HS-27A (cell line): ENCODE data around the gene GJB6.
"Not testable (repeated sequence)": the region's sequence is repeated elsewhere in the genome, so short reads cannot be mapped to it uniquely, and the experiment has no call there.

Experiments
- DNase-seq: peaks from one replicate; pipeline ENCODE4 v3.0.0-alpha.2; 2012; ENCODE audit warnings: low read depth, missing footprints

Gene GJB6

GRCh38 chr13:20231839-20232555, at the start of gene GJB6:
TSS of gene GJB6 (minus strand) at chr13:20232319. CDS start at chr13:20223480, 8,839 bp downstream.
- no peak for DNase-seq

GRCh38 chr13:20276901-20277300, 44.8 kb upstream of the GJB6 start:
- not testable (repeated sequence) for DNase-seq

GRCh38 chr13:20274466-20274865, 42.3 kb upstream of the GJB6 start:
- no peak for DNase-seq

GRCh38 chr13:20272588-20273171, 40.6 kb upstream of the GJB6 start:
- DNase-seq, result no peak

GRCh38 chr13:20272104-20272503, 40.0 kb upstream of the GJB6 start:
- DNase-seq, result no peak

- DNase-seq, result no peak
Measured at GRCh38 chr13:20271441-20271840, 39.3 kb upstream of the GJB6 start.

DNA sequence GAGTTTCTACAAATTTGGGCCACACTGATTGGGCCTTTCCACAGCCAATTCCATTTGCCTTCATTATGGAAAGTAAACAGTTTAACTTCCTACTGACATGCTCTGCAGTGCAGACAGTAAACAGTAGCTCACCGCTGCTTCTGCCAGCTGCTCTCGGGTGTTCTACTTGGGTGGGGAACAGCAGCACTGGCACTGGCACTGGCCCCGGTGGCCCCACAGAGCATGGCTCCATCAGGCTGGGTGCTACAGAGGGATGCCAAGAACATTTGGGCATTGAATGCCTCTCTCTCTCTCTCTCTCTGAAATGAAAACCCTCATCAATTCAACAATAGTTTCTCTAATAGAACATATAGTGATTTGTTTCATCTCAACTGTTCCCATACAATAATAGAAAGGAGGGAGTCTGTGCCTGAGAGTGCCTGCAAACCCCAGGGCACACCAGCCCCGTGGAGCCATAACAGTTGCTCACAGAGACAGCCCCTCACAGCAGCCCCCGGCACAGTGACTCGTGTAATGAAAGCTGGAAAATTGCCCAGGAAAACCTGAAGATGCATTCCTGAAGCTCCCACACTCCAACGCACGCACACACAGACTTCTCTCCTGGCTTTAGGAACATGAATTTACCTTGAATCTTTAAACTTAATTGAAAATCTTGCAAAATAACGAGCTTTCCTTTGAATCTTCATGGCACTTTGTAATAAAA, 38.2 kb upstream of the GJB6 start:
- no peak for DNase-seq

- no peak for DNase-seq
Measured at GRCh38 chr13:20264271-20265018, 32.3 kb upstream of the GJB6 start.

DNA sequence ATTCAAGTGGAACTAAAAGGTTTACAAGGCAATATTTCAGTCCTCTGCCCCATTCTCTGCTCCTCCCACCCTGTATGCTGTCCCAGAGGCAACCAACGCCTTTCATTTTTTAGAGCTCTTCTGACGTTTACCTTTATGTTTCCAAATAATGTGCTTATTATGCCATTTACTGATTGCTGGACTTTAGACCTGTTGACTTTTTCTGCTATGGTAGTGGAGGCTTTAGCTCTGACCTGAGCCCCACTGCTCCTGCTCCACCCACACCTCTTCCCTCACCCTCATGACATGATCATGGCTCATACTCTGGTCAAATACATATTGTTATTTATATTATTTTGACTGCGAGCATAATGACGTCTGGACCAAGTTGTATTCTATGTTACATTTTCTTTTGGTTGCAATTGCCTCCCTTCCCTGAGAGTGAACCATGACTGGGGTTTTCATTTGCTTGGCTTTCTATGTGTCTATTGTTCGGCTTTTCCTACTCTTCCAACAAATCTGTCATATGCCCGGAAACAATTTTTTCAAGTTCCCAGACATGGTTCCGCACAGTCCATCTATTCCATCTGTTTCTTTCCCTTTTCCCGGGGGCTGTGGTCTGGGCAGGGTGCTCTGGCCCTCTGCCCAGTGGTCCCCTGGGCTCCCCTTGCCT, 31.4 kb upstream of the GJB6 start:
- DNase-seq, result no peak

DNA sequence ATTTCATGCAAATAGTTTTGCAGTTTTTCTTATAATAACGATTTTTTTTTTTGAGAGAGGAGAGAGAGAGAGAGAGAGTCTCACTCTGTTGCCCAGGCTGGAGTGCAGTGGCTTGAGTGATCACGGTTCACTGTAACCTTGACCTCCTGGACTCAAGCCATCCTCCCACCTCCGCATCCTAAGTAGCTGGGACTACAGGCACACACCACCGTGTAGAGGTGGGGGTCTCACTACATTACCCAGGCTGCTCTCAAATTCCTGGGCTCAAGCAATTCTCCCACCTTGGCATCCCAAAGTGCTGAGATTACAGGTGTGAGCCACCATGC, 26.8 kb upstream of the GJB6 start:
- no peak for DNase-seq

- DNase-seq, result no peak
Measured at GRCh38 chr13:20258208-20258962, 26.3 kb upstream of the GJB6 start.

DNA sequence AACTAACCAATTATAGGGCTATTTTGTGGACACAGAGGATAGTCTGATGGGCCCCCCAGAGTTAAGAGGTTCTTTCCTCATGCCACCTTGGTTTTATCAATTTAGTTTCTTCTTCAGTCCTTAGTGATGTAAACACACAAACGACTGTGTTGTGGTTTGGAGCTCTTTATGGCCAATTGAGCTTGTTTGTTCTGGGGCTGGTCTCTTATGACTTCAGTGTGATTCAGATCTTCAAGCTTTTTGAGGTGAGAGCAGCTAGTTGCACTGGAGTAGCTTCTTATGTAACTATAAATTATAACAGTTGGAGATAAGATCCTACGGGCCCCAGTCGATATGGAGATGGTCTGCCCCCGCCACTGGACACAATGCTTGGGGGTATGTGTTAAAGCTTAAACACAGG, 22.0 kb upstream of the GJB6 start:
- DNase-seq, result no peak

GRCh38 chr13:20249913-20250312, 17.8 kb upstream of the GJB6 start:
- DNase-seq, result no peak

DNA sequence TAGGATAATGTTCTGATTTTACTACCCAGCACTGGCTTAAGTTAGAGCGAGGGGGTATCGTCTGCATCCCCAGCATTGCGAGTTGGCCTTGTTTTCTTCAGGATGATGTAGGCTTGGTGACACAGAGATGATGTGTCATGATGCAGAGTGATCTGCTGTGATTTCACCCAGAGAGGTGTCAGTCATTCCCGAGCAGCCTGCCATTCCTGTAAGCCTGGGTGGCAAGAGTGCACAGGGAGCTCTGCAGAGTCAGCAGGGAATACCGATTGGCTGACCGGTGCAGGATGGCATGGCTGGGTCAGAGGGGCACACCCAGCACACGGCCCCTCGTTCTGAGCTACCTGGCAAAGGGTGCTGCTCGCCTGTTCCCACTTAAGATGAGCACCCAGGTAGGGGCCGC, 15.8 kb upstream of the GJB6 start:
- no peak for DNase-seq

GRCh38 chr13:20247403-20247802, 15.3 kb upstream of the GJB6 start:
- DNase-seq, result no peak

DNA sequence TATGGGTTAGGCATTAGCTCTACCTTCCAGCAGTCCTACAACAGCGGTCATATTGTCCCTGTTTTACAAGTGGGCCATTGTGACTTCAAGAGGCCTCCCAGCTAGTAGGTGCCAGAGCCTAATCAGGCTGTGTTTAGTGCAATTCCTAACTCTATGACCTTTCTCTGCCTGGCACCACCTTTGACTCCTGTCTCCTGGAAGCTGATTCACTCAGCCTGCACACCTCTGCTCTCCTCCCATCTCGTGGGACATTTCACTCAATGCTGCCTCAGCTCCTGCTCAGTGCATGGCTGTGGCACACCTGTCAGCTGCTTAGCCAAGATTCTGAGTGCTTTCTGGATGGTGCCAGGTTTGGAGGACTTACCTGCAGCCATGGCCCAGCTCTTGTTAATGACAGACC, 9.5 kb upstream of the GJB6 start:
- DNase-seq, result no peak

DNA sequence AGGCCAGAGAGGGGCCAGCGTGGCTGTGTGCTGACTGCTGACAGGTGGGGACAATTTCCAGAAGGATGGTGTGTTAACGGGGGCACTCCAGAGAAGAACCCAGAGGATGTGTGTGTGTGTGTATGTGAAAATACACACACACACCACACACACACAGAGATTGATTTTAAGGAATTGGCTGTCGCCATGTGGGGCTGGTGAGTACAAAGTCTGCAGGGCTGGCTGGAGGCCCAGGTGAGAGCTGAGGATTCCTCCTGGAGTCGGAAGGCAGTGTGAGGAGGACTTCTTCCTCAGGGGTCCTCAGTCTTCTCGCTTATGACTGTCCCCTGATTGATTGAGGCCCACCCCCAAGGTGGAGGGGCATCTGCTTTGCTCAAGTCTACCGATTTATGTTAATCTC, 7.6 kb upstream of the GJB6 start:
- no peak for DNase-seq

DNA sequence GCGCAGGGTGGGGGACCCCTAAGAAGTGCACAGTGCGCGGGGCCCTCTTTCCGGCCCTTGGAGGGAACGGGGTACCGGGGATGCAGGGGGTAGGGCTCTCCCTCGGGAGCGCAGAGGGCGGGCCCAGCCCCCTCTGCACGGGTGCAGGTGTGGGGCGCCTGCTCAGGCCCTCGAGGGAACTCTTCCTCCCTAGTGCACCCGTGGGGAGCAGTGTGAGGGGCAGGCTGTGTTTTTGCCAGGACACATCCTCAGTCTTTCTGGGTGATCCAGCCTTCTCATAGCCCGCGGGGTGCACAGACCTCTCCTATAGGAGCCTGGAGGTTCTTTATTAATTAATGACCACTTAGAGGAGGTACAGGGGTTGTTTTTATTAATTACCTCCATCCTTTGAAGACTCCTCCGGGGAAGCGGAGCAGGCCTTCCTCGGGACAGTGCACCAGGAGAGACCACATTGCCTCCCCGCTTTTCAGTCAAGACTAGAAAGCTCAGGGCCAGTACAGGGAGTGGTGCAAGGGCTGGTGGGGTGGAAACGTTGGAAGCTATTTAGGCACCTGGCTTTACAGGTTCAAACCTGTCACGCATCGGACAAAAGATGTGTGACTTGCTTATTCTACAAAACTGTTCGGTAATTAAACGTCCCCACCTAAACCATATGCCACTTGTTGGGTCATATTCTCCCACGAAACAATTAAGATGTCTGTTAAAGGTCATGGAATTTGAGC, 598 bp upstream of the GJB6 start:
- no peak for DNase-seq

DNA sequence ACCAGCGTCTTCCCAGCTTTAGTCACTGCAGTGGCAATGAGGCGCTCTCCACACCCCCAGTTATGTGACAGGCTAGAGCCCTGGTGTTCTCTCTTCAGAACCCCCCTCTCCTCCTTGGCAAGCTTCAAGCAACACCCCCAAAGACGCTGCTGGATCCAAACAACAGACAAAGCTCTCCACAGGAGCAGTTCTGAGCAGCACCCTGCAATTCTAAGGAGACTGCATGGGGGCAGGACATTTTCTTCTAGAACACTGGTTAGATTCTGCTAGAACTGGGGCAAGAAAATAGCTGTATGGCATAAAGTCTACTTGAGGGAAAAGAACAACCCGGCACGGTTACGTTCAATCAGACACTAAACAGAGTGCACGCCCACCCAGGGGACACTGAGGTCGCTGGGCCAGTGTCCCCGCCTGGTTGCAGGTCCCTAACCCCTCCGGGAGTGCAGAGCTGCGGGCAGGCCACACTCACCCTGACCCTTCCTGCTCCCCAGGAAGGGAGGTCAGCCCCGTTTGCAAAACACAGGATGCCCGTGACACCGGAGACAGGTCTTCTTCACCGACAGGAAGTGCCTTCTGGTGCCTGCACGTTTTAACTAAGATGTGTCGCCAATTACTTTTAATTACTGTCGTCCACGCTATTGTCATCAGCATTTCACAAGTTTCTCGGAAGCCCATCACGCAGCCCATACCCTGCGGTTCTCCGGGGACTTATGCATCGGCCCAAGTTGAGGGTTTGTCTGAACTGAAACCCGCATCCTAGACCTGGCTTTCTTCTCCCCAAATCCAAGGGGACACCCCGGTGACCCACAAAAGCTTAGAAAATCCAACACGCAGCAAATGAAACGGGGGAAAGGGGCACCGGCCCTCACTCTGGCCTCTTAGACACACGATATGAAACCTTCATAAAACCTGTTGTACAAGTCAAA, 943 bp downstream of the GJB6 start:
- no peak for DNase-seq

GRCh38 chr13:20227730-20228129, 4.4 kb downstream of the GJB6 start:
- no peak for DNase-seq
